ENCODE measurements around the gene AP3D1.

DNA sequence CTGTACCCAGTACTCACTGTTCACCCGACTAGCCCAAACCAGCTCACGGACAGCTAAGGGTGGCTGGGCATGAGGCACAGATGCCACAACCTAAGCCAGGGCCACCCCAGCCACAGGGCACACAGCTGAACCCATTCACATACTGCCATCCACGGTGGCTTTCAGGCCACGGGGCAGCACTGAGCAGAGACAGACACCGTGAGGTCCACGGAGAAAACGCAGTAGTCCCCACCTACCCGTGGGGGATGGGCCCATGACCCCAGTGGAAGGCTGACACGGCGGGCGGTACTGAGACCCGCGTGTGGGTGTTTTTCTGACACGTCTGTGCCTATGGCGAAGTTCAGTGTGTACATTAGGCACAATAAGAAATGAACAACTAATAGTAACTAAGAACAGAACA is 29.1 kb downstream of the AP3D1 start:
- TF ChIP-seq CTCF (IDR thresholded peaks at IDR 0.05; ENCODE audit: extremely low read depth in 1 of 2, insufficient read depth in 1 of 2, low read depth in 1 of 2, low read length in 2 of 2): no peak
- TF ChIP-seq POLR2AphosphoS5 (IDR thresholded peaks at IDR 0.05; ENCODE audit: insufficient read depth, low read depth, low read length): no peak
- no peak for TF ChIP-seq POLR2A (IDR thresholded peaks at IDR 0.05; ENCODE audit: low read depth, low read length)
- no peak for TF ChIP-seq MAX (IDR thresholded peaks at IDR 0.05; ENCODE audit: insufficient read depth, insufficient read length)
- TF ChIP-seq EZH2 (IDR thresholded peaks at IDR 0.05; ENCODE audit: borderline replicate concordance, low read depth, low read length, severe bottlenecking): no peak

Measured in endothelial cell of umbilical vein (primary cell).